Activated gamma-delta T cell treated with anti-CD3 and anti-CD28 coated beads, Interleukin-2, amount 50 U/mL, for 16 hours (primary cell): ENCODE results near the gene ZNF48.
A peak's percentile ranks its signal among the peaks of the same experiment; 100 is the strongest.

Source experiments
- DNase-seq: peaks from one replicate; pipeline ENCODE4 v3.0.0-alpha.2; 2020; ENCODE audit warnings: low read depth

Gene ZNF48

GRCh38 chr16:30395155-30395991 is at the start of gene ZNF48:
ZNF48 (plus strand) TSS chr16:30395420; CDS start chr16:30395795, 375 bp downstream.
- no peak for DNase-seq

- DNase-seq = no peak
Observed at GRCh38 chr16:30346286-30346685, 48.9 kb upstream of the ZNF48 start.

- DNase-seq = no peak
Observed at GRCh38 chr16:30348113-30348512, 47.1 kb upstream of the ZNF48 start.

GRCh38 chr16:30348929-30349328 is 46.3 kb upstream of the ZNF48 start:
- DNase-seq = no peak

GRCh38 chr16:30349675-30350074 is 45.5 kb upstream of the ZNF48 start:
- no peak for DNase-seq

GRCh38 chr16:30350134-30350871 is 44.9 kb upstream of the ZNF48 start:
- DNase-seq = no peak

GRCh38 chr16:30351001-30351441 is 44.2 kb upstream of the ZNF48 start:
- no peak for DNase-seq

GRCh38 chr16:30351586-30352419 is 43.4 kb upstream of the ZNF48 start:
- no peak for DNase-seq

- no peak for DNase-seq
Observed at GRCh38 chr16:30352488-30353401, 42.5 kb upstream of the ZNF48 start.

GRCh38 chr16:30353438-30354129 is 41.6 kb upstream of the ZNF48 start:
- DNase-seq = no peak

GRCh38 chr16:30354423-30355143 is 40.6 kb upstream of the ZNF48 start:
- DNase-seq = no peak

- DNase-seq = peak; percentile 79
Observed at GRCh38 chr16:30355144-30355953, 39.9 kb upstream of the ZNF48 start, which contains the start of gene CD2BP2. CD2BP2 (minus strand) TSS chr16:30355308; CDS start chr16:30354681, 627 bp downstream.

- no peak for DNase-seq
Observed at GRCh38 chr16:30355954-30356308, 39.3 kb upstream of the ZNF48 start.

GRCh38 chr16:30356401-30357084 is 38.7 kb upstream of the ZNF48 start:
- no peak for DNase-seq

- DNase-seq = no peak
Observed at GRCh38 chr16:30357085-30357714, 38.0 kb upstream of the ZNF48 start.

- DNase-seq = no peak
Observed at GRCh38 chr16:30357715-30358576, 37.3 kb upstream of the ZNF48 start.

GRCh38 chr16:30358577-30358936 is 36.7 kb upstream of the ZNF48 start:
- no peak for DNase-seq
